ENCODE measurements around the gene SPOP. TPM values are rescaled to one million over a fixed set of nuclear protein-coding genes. Genes with fewer than 3 reads are reported as not detected.
A peak's percentile ranks its signal among the peaks of the same experiment; 100 is the strongest.

SPOP gene
- total and polyA plus RNA-seq, 2 of the 4 experiments (the other 2 are of a cell fraction), result 24.9 to 47.5 TPM

GRCh38 chr17:49637050-49637449 lies 40.8 kb downstream of the SPOP start:
- no CpG with 5 or more reads among the region's 7 CpGs for WGBS, 2 experiments (ENCODE audit: extremely low coverage in 2 of 2, insufficient read length in 1 of 2)

More at GRCh38 chr17:49637050-49637449, 40.8 kb downstream of the SPOP start:
- Histone ChIP-seq H3K9me1 (ENCODE audit: insufficient read depth, low read length) (peaks cover 6% of the 10 kb centered on the region), H3K36me3 (ENCODE audit: control insufficient read depth, insufficient read depth, low read length) (peaks cover 2% of the 10 kb centered on the region; the same call in 1 of the 2 replicates), H4K8ac (ENCODE audit: low read depth in 2 of 2, low read length in 2 of 2) (no peak overlapping the region), H3K4me1 (ENCODE audit: control insufficient read depth, insufficient read depth, low read length) (peaks cover 9% of the 10 kb centered on the region), H3K4ac (ENCODE audit: low read depth, low read length) (peak overlapping the region; percentile 46), H3K9me3 (ENCODE audit: control insufficient read depth, insufficient read depth, low read length) (no peaks in the 10 kb centered on the region), H3K4me2 (ENCODE audit: low read depth, low read length) (peak overlapping the region; percentile 7; the same call in 1 of the 2 replicates), H2BK5ac (ENCODE audit: low read depth, low read length, poor library complexity, severe bottlenecking) (peak overlapping the region; percentile 63), H4K5ac (ENCODE audit: low read depth, low read length) (no peak overlapping the region), H2AK5ac (ENCODE audit: low read depth, low read length) (peak overlapping the region; percentile 58; the same call in 1 of the 2 replicates), H3K9ac (ENCODE audit: low read depth, low read length) (no peak overlapping the region), H2BK20ac (ENCODE audit: low read depth, low read length) (no peak overlapping the region), H3K27me3 (ENCODE audit: control insufficient read depth, insufficient read depth, low read length) (no peaks in the 10 kb centered on the region), H3K14ac (replicated peaks; ENCODE audit: low read depth, low read length) (0 out of 2 replicates have a peak overlapping the region, but pooled peaks have one; percentile 63), H3K27ac (ENCODE audit: insufficient read depth, low read length) (no peak overlapping the region; the same call in 1 of the 2 replicates), H2BK120ac (ENCODE audit: low read depth, low read length) (0 out of 2 replicates have a peak overlapping the region, but pooled peaks have one; percentile 38), H3K18ac (ENCODE audit: low read depth, low read length) (no peak overlapping the region), H3K23ac (ENCODE audit: low read depth, low read length) (no peak overlapping the region), H3K79me1 (ENCODE audit: low read depth in 1 of 2, low read length in 2 of 2) (peaks cover 20 to 54% of the 10 kb centered on the region in 2 experiments), H3K4me3 (ENCODE audit: insufficient read depth, low read depth, low read length) (no peak overlapping the region), H2BK15ac (ENCODE audit: low read depth, low read length) (no peak overlapping the region), H2AK9ac (replicated peaks; ENCODE audit: low read depth, low read length, poor library complexity) (no peak overlapping the region), H3K56ac (ENCODE audit: extremely low read depth, insufficient read depth, low read length) (no peak overlapping the region), H2AFZ (replicated peaks; ENCODE audit: low read length, poor library complexity) (no peak overlapping the region), H4K91ac (ENCODE audit: insufficient read depth, low read depth, low read length) (0 out of 2 replicates have a peak overlapping the region, but pooled peaks have one; percentile 16), H4K20me1 (ENCODE audit: insufficient read depth, low read length) (peaks cover 13% of the 10 kb centered on the region; the same call in 1 of the 2 replicates)
- intact Hi-C loops (cut with micrococcal nuclease) (no loop called here), dilution Hi-C loops (cut with HindIII; ENCODE audit: low sequenced_read_pairs, unreplicated experiment) (no loop called here), in situ Hi-C loops (cut with MboI; ENCODE audit: low sequenced_read_pairs) (no loop called here)
- no TSS peak for BruUV-seq (replicated peaks)
- peak; percentile 50 for DNase-seq
- TF ChIP-seq CEBPB (IDR thresholded peaks at IDR 0.05; ENCODE audit: low read depth, low read length), result no peak
- no peak for TF ChIP-seq FOS (IDR thresholded peaks at IDR 0.05; ENCODE audit: low read depth, low read length)
- no peak for TF ChIP-seq MAZ (IDR thresholded peaks at IDR 0.05; ENCODE audit: borderline replicate concordance, low read depth, low read length)
- no peak for TF ChIP-seq USF2 (IDR thresholded peaks at IDR 0.05; ENCODE audit: low read depth, low read length)
- no peak for TF ChIP-seq RFX5 (IDR thresholded peaks at IDR 0.05; ENCODE audit: low read depth, low read length)
- no peak for TF ChIP-seq MXI1 (IDR thresholded peaks at IDR 0.05; ENCODE audit: borderline replicate concordance, low read depth, low read length)
- no peak for TF ChIP-seq RAD21 (IDR thresholded peaks at IDR 0.05; ENCODE audit: low read length)
- no peak for TF ChIP-seq MAFK (IDR thresholded peaks at IDR 0.05; ENCODE audit: low read depth, low read length)
- no peak for TF ChIP-seq BHLHE40 (IDR thresholded peaks at IDR 0.05; ENCODE audit: low read depth, low read length)
- no peak for TF ChIP-seq ELK1 (IDR thresholded peaks at IDR 0.05; ENCODE audit: borderline replicate concordance, low read depth, low read length)
- TF ChIP-seq CHD1 (IDR thresholded peaks at IDR 0.05; ENCODE audit: low read depth, low read length), result no peak
- TF ChIP-seq CTCF (conservative IDR thresholded peaks at IDR 0.05; ENCODE audit: low read depth, low read length), result no peak
- CTCF ChIA-PET, result interaction anchor here (0.9 to 1.4 kb wide), 2 partner anchors 9 kb away, joined by 5 to 6 read pairs; no protein-coding TSS in a partner anchor
- ATAC-seq (ENCODE audit: low read depth), result peak; percentile 92
- POLR2A ChIA-PET (ENCODE audit: unreplicated experiment), result no interaction called here
